ENCODE data around the gene MINDY4B. TPM values are rescaled to one million over a fixed set of nuclear protein-coding genes. Genes with fewer than 3 reads are reported as not detected.

The MINDY4B gene
- total and polyA plus RNA-seq, 2 of the 13 experiments (the other 11 are each of a cell fraction or from before 2014, with no cell fraction given) = not detected

- in situ Hi-C loops (cut with HindIII; ENCODE audit: extremely low pct_ligation_motif_present, low pct_unique_long_range_greater_than_20kb) = no loop called here
- Histone ChIP-seq H3K9me3 (ENCODE audit: low read length) (no peaks in the 10 kb centered on the region), H3K4me1 (ENCODE audit: insufficient read depth, low read length) (no peaks in the 10 kb centered on the region), H3K4me3 (replicated peaks in 1 of 3; ENCODE audit: insufficient read depth in 1 of 3, low read depth in 2 of 3, low read length in 3 of 3) (no peak overlapping the region), H3K36me3 (replicated peaks in 1 of 2; ENCODE audit: control insufficient read depth in 1 of 2, insufficient read depth in 2 of 2, low read length in 2 of 2) (no peaks in the 10 kb centered on the region), H3K9ac (ENCODE audit: insufficient read depth, low read depth, low read length) (no peak overlapping the region), H2AFZ (ENCODE audit: low read length) (no peak overlapping the region), H3K4me2 (ENCODE audit: low read depth, low read length) (no peak overlapping the region), H3K27ac (ENCODE audit: extremely low read length, insufficient read depth, low read length) (no peak overlapping the region), H4K20me1 (ENCODE audit: insufficient read depth, low read length) (no peaks in the 10 kb centered on the region), H3K79me2 (ENCODE audit: insufficient read depth, low read length) (no peaks in the 10 kb centered on the region), H3K27me3 (ENCODE audit: control insufficient read depth in 1 of 2, insufficient read depth in 2 of 2, low read length in 2 of 2) (0 out of 5 replicates have a peak, but pooled peaks cover 0 to 1% of the 10 kb centered on the region in 2 experiments)
- TF ChIP-seq RBFOX2 (IDR thresholded peaks at IDR 0.05; ENCODE audit: low read depth, low read length) (no peak), JUNB (CRISPR knock-in tag; IDR thresholded peaks at IDR 0.05; ENCODE audit: borderline replicate concordance) (no peak)
- DNase-seq (ENCODE audit: low spot score) (no peak), FAIRE-seq (no peak), ATAC-seq (no peak)
- CTCF ChIA-PET (ENCODE audit: low intra/inter-chr PET ratio, low total read pairs) = no interaction called here
- WGBS (ENCODE audit: low lambda C conversion rate) = 4% methylated on average over 3 of the region's 3 CpGs
- BruUV-seq (replicated peaks) = no TSS peak
- POLR2A ChIA-PET = no interaction called here
- intact Hi-C loops (cut with micrococcal nuclease; ENCODE audit: unreplicated experiment) = no loop called here
Measured at GRCh38 chr3:150945226-150946032, 40.2 kb upstream of the MINDY4B start.

GRCh38 chr3:150942221-150942620, 37.0 kb upstream of the MINDY4B start:
- H3K79me2 ChIP-seq (ENCODE audit: insufficient read depth, low read length) = no peaks in the 10 kb centered on the region
- CTCF ChIA-PET (ENCODE audit: low intra/inter-chr PET ratio, low total read pairs) = no interaction called here
- H3K27ac ChIP-seq (ENCODE audit: extremely low read length, insufficient read depth, low read length) = no peak overlapping the region
- H2AFZ ChIP-seq (ENCODE audit: low read length) = no peak overlapping the region
- H3K4me1 ChIP-seq (ENCODE audit: insufficient read depth, low read length) = no peaks in the 10 kb centered on the region
- intact Hi-C loops (cut with micrococcal nuclease; ENCODE audit: unreplicated experiment) (no loop called here), in situ Hi-C loops (cut with HindIII; ENCODE audit: extremely low pct_ligation_motif_present, low pct_unique_long_range_greater_than_20kb) (no loop called here)
- WGBS (ENCODE audit: low lambda C conversion rate) = 41% methylated on average over 3 of the region's 3 CpGs
- H3K27me3 ChIP-seq (ENCODE audit: control insufficient read depth in 1 of 2, insufficient read depth in 2 of 2, low read length in 2 of 2) = 0 out of 5 replicates have a peak, but pooled peaks cover 0 to 1% of the 10 kb centered on the region in 2 experiments
- POLR2A ChIA-PET = no interaction called here
- no peak overlapping the region for H3K4me3 ChIP-seq (replicated peaks in 1 of 3; ENCODE audit: insufficient read depth in 1 of 3, low read depth in 2 of 3, low read length in 3 of 3)
- H3K4me2 ChIP-seq (ENCODE audit: low read depth, low read length) = no peak overlapping the region
- H3K36me3 ChIP-seq (replicated peaks in 1 of 2; ENCODE audit: control insufficient read depth in 1 of 2, insufficient read depth in 2 of 2, low read length in 2 of 2) = no peaks in the 10 kb centered on the region
- H3K9ac ChIP-seq (ENCODE audit: insufficient read depth, low read depth, low read length) = no peak overlapping the region
- FAIRE-seq = no peak
- H4K20me1 ChIP-seq (ENCODE audit: insufficient read depth, low read length) = no peaks in the 10 kb centered on the region
- no peak for DNase-seq (ENCODE audit: low spot score)
- TF ChIP-seq HCFC1 (IDR thresholded peaks at IDR 0.05; ENCODE audit: low read depth, low read length) (no peak), SMAD1 (CRISPR knock-in tag; IDR thresholded peaks at IDR 0.05; ENCODE audit: borderline replicate concordance, low read depth) (no peak), ISL2 (CRISPR knock-in tag; IDR thresholded peaks at IDR 0.05) (no peak), FOXK1 (CRISPR knock-in tag; IDR thresholded peaks at IDR 0.05; ENCODE audit: borderline replicate concordance, low read depth) (no peak)
- no peak for ATAC-seq
- H3K9me3 ChIP-seq (ENCODE audit: low read length) = no peaks in the 10 kb centered on the region
- BruUV-seq (replicated peaks) = no TSS peak
